ENCODE data around the gene PER1. TPM values are rescaled to one million over a fixed set of nuclear protein-coding genes. Genes with fewer than 3 reads are reported as not detected.

PER1 gene
- total and polyA plus RNA-seq, 10 of the 15 experiments (the other 5 are each of a cell fraction or from before 2014, with no cell fraction given) = 0.02 to 25.1 (median 5.4) TPM

DNA sequence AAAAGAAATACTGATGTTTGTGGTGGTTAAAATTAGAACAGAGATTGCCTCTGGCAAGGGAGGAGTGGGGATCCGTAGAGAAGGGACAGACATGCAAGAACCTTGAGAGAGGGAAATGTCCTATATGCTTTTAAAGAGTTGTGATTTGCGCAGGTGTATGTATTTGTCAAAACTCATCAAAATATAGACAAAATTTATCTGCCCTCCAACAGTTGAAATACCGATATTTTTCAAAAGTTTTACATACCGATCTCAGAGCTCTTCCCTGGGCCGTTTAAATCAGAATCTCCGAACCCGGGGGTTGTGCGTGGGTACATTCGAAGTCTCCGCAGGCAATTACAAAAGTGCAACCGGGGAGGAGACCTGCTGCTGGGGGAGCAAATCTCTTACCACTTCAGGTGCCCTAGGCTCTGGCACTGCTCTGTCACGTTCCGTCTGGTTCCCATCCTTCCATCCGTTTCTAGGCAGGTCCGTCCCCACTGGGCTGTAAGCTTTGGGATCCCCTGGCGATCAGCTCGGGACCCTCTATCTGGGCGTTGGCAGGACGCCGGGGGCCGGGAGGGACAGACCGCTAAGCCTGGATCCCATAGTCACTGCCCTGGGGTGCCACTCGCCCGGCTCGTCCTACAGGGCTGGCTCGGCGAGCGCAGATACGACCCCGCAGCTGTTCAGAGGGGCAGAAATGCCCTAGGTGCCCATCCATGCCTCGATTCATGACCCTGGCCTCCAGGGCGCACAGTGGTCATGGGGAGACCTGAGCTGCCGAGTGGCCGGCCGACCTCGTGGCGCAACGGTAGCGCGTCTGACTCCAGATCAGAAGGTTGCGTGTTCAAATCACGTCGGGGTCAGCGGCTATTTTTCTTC lies 33.6 kb upstream of the PER1 start (continued):
- TF ChIP-seq, protein P1, sequence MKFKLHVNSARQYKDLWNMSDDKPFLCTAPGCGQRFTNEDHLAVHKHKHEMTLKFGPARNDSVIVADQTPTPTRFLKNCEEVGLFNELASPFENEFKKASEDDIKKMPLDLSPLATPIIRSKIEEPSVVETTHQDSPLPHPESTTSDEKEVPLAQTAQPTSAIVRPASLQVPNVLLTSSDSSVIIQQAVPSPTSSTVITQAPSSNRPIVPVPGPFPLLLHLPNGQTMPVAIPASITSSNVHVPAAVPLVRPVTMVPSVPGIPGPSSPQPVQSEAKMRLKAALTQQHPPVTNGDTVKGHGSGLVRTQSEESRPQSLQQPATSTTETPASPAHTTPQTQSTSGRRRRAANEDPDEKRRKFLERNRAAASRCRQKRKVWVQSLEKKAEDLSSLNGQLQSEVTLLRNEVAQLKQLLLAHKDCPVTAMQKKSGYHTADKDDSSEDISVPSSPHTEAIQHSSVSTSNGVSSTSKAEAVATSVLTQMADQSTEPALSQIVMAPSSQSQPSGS (IDR thresholded peaks at IDR 0.05; ENCODE audit: low read length) = no peak
- TF ChIP-seq MTA2 (IDR thresholded peaks at IDR 0.05; ENCODE audit: low read depth) (no peak), POLR2AphosphoS2 (IDR thresholded peaks at IDR 0.05; ENCODE audit: low read depth, low read length) (no peak), CHD2 (IDR thresholded peaks at IDR 0.05; ENCODE audit: borderline replicate concordance, low read depth, low read length) (0 out of 2 replicates have a peak, but pooled peaks have one; percentile 12), RCOR1 (conservative IDR thresholded peaks at IDR 0.05; ENCODE audit: low read depth, low read length) (0 out of 2 replicates have a peak, but pooled peaks have one; percentile 44), MTA3 (IDR thresholded peaks at IDR 0.05; ENCODE audit: borderline replicate concordance, low read length) (no peak), KDM1A (IDR thresholded peaks at IDR 0.05; ENCODE audit: borderline replicate concordance) (no peak), SREBF2 (IDR thresholded peaks at IDR 0.05; ENCODE audit: low read length) (peak; percentile 95), ZZZ3 (IDR thresholded peaks at IDR 0.05; ENCODE audit: control insufficient read depth, insufficient read length, low read depth) (no peak), ZBED1 (IDR thresholded peaks at IDR 0.05; ENCODE audit: borderline replicate concordance) (no peak), RELA (IDR thresholded peaks at IDR 0.05; ENCODE audit: borderline replicate concordance, partially characterized antibody) (peak; percentile 67), CHD4 (IDR thresholded peaks at IDR 0.05) (no peak), SUPT20H (IDR thresholded peaks at IDR 0.05; ENCODE audit: borderline replicate concordance, control insufficient read depth, low read depth, low read length) (no peak), EGR1 (IDR thresholded peaks at IDR 0.05; ENCODE audit: borderline replicate concordance in 1 of 2, low read depth in 2 of 2, low read length in 2 of 2) (no peak), HDAC2 (IDR thresholded peaks at IDR 0.05) (no peak), YBX1 (IDR thresholded peaks at IDR 0.05) (no peak), RFX5 (IDR thresholded peaks at IDR 0.05; ENCODE audit: low read depth, low read length) (no peak), MEF2B (IDR thresholded peaks at IDR 0.05; ENCODE audit: partially characterized antibody, poor library complexity, severe bottlenecking) (no peak), PML (IDR thresholded peaks at IDR 0.05; ENCODE audit: low read length) (no peak), RAD21 (IDR thresholded peaks at IDR 0.05; ENCODE audit: insufficient read depth, low read depth, low read length) (no peak), RUNX3 (IDR thresholded peaks at IDR 0.05; ENCODE audit: low read length) (peak; percentile 59)
- TF ChIP-seq, protein P2, sequence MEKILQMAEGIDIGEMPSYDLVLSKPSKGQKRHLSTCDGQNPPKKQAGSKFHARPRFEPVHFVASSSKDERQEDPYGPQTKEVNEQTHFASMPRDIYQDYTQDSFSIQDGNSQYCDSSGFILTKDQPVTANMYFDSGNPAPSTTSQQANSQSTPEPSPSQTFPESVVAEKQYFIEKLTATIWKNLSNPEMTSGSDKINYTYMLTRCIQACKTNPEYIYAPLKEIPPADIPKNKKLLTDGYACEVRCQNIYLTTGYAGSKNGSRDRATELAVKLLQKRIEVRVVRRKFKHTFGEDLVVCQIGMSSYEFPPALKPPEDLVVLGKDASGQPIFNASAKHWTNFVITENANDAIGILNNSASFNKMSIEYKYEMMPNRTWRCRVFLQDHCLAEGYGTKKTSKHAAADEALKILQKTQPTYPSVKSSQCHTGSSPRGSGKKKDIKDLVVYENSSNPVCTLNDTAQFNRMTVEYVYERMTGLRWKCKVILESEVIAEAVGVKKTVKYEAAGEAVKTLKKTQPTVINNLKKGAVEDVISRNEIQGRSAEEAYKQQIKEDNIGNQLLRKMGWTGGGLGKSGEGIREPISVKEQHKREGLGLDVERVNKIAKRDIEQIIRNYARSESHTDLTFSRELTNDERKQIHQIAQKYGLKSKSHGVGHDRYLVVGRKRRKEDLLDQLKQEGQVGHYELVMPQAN (conservative IDR thresholded peaks at IDR 0.05) = no peak; the same call in 1 of the 2 replicates
- TF ChIP-seq, protein P3, sequence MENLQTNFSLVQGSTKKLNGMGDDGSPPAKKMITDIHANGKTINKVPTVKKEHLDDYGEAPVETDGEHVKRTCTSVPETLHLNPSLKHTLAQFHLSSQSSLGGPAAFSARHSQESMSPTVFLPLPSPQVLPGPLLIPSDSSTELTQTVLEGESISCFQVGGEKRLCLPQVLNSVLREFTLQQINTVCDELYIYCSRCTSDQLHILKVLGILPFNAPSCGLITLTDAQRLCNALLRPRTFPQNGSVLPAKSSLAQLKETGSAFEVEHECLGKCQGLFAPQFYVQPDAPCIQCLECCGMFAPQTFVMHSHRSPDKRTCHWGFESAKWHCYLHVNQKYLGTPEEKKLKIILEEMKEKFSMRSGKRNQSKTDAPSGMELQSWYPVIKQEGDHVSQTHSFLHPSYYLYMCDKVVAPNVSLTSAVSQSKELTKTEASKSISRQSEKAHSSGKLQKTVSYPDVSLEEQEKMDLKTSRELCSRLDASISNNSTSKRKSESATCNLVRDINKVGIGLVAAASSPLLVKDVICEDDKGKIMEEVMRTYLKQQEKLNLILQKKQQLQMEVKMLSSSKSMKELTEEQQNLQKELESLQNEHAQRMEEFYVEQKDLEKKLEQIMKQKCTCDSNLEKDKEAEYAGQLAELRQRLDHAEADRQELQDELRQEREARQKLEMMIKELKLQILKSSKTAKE (IDR thresholded peaks at IDR 0.05; ENCODE audit: low read depth, poor library complexity, severe bottlenecking) = no peak
- TF ChIP-seq, protein P4, sequence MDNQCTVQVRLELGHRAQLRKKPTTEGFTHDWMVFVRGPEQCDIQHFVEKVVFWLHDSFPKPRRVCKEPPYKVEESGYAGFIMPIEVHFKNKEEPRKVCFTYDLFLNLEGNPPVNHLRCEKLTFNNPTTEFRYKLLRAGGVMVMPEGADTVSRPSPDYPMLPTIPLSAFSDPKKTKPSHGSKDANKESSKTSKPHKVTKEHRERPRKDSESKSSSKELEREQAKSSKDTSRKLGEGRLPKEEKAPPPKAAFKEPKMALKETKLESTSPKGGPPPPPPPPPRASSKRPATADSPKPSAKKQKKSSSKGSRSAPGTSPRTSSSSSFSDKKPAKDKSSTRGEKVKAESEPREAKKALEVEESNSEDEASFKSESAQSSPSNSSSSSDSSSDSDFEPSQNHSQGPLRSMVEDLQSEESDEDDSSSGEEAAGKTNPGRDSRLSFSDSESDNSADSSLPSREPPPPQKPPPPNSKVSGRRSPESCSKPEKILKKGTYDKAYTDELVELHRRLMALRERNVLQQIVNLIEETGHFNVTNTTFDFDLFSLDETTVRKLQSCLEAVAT (IDR thresholded peaks at IDR 0.05) = 0 out of 2 replicates have a peak, but pooled peaks have one; percentile 45
